ENCODE measurements around the gene ABCA9. TPM values are rescaled to one million over a fixed set of nuclear protein-coding genes. Genes with fewer than 3 reads are reported as not detected.
A peak's percentile ranks its signal among the peaks of the same experiment; 100 is the strongest.
"Not testable (repeated sequence)": the region's sequence is repeated elsewhere in the genome, so short reads cannot be mapped to it uniquely, and the experiment has no call there.

The ABCA9 gene
- total RNA-seq, 1 experiment from 2014 or later = 3.6 TPM

DNA sequence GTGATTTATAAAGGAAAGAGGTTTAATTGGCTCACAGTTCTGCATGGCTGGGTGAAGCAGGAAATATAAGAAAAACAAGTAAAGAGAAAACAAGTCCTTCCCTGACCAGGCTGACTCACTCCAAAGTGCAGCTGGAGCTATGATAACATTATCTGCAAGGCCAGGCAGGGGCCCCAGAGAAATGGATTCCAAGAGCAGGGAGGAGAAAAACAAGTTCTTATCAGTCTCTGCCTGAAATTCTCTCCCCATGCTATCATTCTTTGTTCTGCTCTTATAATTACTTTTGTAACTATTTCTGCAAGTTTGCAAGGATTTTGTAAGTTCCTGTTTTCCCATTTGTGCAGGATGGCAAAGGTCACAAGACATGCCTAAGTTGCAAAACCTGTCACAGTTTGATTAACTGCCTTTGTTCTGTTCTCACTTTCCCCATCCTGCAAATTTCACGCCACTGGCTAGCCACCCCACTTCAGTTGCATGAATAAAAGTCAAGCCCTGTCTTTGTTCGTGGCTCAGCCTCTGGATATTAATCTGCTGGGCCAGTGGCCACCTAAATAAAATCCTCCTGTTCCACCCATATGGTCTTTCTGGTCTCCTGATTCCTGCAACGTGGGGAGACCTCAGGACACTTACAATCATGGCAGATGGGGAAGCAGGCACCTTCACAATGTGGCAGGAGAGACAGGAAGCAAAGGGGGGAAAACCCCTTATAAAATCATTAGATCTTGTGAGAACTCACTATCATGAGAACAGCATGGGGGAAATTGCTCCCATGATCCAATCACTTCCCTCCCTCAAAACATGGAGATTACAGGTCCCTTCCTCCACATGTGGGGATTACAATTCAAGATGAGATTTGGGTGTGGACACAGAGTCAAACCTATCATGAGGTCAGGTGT, 13.1 kb downstream of the ABCA9 start:
- peak; percentile 50 for DNase-seq (ENCODE audit: low read depth, low spot score)
- in situ Hi-C loops (cut with HindIII; ENCODE audit: low pct_unique_long_range_greater_than_20kb, low sequenced_read_pairs) = no loop called here

DNA sequence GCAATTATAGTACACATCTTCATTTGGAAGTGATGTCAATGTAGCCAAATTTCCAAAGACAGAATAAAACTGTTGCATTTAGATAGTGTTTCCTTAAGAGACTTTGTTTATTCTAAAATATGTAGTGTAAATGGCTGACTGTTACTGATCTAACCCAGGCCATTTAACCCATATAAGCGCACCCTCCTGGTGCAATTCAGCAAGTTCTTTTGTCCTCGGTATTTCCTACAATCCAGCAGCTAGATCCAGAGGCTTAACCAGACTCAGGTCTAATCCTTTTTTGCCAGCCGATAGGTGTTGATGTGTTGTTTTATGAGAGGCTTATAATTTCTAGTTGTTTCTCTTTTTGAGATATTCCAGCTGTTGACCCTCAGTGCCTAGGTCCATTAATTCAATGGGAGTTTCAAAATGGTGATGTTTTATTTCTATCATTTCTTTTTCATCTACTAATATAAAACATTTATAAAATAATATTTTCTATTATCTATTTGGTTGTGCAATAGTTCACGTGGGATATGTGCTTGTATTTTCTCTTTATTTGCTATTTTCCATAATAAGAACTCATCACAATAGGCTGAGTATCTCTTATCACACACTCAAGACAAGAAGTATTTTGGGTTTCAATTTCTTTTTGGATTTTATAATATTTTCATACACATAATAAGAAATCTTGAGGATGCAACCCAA, 14.5 kb downstream of the ABCA9 start:
- no peak for DNase-seq (ENCODE audit: low read depth, low spot score)
- in situ Hi-C loops (cut with HindIII; ENCODE audit: low pct_unique_long_range_greater_than_20kb, low sequenced_read_pairs) = no loop called here

DNA sequence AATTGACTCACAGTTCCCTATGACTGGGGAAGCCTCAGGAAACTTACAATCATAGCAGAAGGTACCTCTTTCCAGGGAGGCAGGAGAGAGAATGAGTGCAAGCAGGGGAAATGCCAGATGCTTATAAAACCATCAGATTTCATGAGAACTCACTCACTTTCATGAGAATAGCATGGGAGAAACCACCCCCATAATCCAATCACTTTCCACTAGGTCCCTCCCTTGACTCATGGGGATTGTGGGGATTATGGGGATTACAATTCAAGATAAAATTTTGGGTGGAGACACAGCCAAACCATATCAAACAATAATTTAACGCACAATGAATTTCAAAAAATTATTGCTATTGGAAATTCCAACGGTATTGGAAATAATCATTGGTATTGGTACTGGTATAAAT, 15.1 kb downstream of the ABCA9 start:
- no peak for DNase-seq (ENCODE audit: low read depth, low spot score)
- in situ Hi-C loops (cut with HindIII; ENCODE audit: low pct_unique_long_range_greater_than_20kb, low sequenced_read_pairs) = no loop called here

DNA sequence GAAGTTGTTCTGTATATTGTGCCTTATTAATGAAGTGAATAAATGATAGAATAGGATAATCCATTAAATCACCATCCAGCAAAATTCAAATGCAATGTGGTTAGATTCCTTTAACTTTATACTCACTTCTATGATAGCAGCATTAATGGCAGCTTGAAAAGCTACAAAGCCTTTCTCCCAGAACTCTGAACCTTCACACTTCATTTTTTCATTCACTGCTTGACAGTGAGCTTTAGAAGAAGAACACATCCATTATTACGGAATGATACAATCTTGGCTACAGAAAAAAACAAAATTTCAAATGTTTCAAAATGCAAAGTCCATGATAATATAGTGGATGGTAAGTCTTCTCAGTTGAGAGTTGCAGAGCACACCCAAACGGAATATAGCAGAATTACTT, 16.4 kb downstream of the ABCA9 start:
- no peak for DNase-seq (ENCODE audit: low read depth, low spot score)
- in situ Hi-C loops (cut with HindIII; ENCODE audit: low pct_unique_long_range_greater_than_20kb, low sequenced_read_pairs) = no loop called here

DNA sequence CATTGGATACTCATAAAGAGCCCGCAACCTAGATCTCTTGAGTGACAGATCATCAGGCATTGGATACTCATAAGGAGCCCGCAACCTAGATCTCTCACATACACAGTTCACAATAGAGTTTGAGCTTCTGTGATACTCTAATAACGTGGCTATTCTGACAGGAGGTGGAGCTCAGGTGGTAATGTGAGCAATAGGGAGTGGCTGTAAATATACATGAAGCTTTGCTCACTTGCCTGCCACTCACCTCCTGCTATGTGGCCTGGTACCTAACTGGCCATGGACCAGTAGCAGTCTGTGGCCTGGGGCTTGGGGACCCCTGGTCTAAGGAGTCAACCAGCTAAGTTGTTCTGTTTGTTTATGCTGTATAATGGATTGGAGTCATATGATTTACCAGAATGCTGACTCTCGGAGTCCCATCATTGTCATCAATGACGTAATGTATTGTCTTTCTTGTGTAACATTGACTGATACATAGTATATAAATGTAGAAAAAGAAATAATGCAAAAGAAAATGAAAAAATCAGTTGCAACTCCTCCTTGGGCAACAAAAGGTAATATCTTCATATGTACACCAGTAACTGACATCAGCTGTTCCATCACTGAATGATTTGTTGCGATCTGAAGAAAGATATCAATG, 17.5 kb downstream of the ABCA9 start:
- in situ Hi-C loops (cut with HindIII; ENCODE audit: low pct_unique_long_range_greater_than_20kb, low sequenced_read_pairs) = no loop called here
- DNase-seq (ENCODE audit: low read depth, low spot score) = no peak

DNA sequence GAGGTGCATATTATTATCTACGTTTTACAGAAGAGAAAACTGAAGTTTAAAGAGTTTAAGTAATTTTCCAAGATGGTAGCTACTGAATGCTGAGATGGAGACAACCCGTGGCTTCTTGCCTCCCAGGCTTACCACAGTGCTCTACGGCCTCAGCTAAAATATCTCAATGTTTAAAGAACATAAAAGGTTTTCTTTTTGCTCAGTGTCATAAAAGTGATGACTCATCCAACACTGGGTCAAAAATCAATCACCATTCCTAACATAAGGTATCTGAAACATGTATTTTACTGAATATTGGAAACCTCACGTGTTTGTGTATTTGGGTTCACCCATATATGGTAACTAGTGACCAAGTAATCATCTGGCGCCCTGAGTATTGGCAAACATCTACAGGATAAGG, 18.4 kb downstream of the ABCA9 start:
- in situ Hi-C loops (cut with HindIII; ENCODE audit: low pct_unique_long_range_greater_than_20kb, low sequenced_read_pairs) = no loop called here
- peak; percentile 22 for DNase-seq (ENCODE audit: low read depth, low spot score)

DNA sequence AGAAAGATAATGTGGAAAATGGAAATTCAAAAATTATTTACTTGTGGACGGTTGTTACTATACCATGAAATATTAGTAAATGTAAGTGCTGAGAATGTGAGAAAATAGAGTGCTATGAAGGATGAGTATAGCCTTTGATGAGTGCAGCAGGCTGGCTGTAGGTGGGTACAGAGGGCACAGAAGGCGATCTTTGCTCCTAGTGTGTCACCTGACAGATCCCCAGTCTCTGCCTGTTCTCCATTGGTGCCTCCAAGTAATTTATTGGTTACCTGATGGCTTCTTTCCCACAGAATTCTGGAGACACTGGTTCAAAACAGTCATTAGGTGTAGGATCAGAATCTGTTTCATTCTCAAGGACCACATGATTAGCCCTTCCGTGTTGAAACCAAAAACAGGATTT, 28.9 kb downstream of the ABCA9 start:
- no peak for DNase-seq (ENCODE audit: low read depth, low spot score)
- in situ Hi-C loops (cut with HindIII; ENCODE audit: low pct_unique_long_range_greater_than_20kb, low sequenced_read_pairs) = no loop called here

DNA sequence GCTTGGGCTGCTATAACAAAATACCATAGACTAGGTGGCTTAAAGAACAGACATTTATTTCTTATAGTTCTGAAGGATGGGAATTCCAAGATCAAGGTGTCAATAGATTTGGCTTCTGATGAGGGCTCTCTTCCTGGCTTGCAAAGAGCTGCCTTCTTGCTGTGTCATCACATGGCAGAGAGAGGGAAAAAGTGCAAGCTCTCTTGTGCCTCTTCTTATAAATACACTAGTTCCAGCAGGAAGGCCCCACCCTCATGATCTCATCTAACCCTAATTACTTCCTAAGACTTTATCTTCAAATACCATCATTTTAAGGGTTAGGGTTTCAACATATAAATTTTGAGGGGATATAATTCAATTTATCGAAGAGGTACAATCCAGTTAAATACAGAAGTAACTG, 30.6 kb downstream of the ABCA9 start:
- in situ Hi-C loops (cut with HindIII; ENCODE audit: low pct_unique_long_range_greater_than_20kb, low sequenced_read_pairs) = no loop called here

DNA sequence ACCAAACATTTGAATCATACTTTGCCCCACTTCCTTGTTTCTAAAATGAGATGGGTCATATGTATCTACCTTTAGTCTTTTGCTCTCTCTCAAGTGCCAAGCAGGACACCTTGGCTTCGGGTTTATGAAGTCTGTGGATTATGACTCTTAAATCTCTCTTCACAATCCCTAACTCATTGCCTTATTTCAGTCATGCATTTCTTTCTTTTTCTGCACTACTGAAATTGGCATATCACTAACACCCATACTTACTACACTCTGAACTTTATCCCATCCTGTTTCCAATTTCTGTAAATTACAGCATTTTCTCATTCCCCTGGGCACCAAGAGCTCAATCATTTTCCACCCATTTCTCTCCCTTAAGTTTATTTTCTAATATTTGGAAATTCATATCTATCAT, 42.0 kb downstream of the ABCA9 start:
- in situ Hi-C loops (cut with HindIII; ENCODE audit: low pct_unique_long_range_greater_than_20kb, low sequenced_read_pairs) = no loop called here
- no peak for DNase-seq (ENCODE audit: low read depth, low spot score)

More for the DNA sequence above, 30.6 kb downstream of the ABCA9 start:
- no peak for DNase-seq (ENCODE audit: low read depth, low spot score)

DNA sequence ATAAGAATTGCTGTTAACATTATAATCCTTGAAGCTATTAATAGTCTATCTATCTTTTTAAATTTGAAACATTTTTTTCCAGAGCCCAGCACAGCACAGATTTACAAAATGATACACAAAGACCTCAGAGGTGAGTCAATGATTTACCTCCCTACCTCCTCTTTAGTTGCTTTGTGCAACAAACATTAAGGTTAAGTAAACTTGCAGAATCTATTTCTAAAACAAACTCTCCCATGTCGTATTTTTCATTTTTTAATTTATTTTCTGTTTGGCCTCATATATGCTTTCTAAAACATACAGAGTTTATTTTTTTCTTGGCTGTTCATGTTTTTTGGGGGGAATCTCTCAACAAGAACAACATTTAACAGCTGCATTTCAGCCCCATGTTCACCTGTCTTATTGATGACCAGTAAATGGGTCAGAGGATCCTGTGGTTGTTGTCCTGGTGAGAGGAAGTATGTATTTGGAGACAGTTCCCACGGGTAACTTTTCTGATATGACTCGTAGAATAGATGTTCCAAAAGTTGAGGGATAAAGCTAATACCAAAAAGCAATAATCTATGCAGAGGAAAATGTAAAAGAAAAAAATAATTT, 42.6 kb downstream of the ABCA9 start:
- in situ Hi-C loops (cut with HindIII; ENCODE audit: low pct_unique_long_range_greater_than_20kb, low sequenced_read_pairs) = no loop called here
- no peak for DNase-seq (ENCODE audit: low read depth, low spot score)

DNA sequence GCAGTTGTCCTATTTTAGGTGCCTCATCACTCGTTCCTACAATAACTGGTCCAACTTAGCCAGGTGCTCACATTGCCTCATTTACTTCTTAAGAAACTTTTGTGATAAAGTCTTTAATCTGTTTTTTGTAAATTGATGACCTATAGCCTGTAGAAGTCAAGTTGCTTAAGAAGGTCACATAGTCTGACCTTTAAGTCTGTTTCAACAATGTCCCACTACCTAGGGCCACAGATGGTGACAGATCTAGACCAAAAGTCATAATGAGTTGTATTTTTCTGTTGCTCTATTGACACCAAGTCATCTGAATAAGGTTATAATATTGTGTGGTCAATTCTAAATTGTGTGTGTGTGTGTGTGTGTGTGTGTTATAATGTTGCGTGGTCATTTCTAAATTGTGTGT, 45.1 kb downstream of the ABCA9 start:
- in situ Hi-C loops (cut with HindIII; ENCODE audit: low pct_unique_long_range_greater_than_20kb, low sequenced_read_pairs) = no loop called here
- no peak for DNase-seq (ENCODE audit: low read depth, low spot score)

DNA sequence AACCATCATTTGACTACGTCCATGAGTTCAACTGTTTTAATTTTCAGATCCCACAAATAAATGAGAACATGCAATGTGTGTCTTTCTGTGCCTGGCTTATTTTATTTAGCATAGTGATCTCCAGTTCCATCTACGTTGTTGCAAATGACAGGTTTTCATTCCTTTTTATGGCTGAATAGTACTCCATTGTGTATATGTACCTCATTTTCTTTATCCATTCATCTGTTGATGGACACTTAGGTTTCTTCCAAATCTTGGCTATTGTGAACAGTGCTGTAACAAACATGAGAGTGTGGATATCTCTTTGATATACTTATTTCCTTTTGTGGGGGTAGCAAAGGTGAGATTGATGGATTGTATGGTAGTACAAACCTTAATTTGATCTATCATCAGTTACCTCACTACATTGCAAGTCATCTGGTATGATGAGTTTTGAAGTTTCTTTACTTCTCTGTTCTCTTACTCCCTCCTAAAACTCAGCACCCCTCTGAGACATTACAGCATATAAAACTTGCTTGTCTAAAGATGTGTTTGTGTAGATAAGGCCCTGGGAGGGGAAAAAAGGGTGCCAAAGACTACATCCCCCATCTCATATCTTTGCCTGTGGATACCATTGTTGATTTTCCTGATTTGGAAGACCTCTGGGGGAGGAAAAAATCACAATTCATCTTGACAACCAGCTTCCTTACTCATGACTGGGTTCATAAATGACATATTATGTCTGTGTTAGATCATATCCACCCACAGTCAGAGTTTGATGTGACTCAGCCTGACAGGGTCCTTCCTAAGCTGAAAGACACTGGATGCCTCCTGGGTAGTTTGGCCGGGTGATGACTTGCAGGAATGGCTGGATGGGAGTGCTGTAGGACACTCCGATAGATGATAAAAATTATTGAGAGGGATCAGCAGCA, 47.6 kb downstream of the ABCA9 start:
- in situ Hi-C loops (cut with HindIII; ENCODE audit: low pct_unique_long_range_greater_than_20kb, low sequenced_read_pairs) = no loop called here
- no peak for DNase-seq (ENCODE audit: low read depth, low spot score)

DNA sequence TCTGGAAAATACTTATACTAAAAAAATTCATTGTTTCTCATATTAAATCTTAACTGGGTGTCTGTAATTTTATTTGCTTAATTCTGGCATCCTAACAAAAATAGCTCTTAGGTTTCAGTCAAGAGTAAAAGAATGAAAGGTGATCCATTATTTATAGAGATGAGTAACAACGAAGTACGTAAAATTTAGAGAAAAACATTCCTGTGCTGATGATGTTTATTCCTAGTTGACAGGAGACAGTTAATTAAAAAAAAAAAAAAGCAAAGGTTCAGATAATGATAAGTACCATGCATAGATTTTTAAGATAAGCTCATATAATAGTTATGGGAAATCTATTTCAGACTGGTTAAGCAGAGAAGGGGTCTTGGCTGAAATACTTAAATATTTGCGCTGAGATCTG, 50.8 kb downstream of the ABCA9 start:
- no peak for DNase-seq (ENCODE audit: low read depth, low spot score)
- in situ Hi-C loops (cut with HindIII; ENCODE audit: low pct_unique_long_range_greater_than_20kb, low sequenced_read_pairs) = no loop called here

DNA sequence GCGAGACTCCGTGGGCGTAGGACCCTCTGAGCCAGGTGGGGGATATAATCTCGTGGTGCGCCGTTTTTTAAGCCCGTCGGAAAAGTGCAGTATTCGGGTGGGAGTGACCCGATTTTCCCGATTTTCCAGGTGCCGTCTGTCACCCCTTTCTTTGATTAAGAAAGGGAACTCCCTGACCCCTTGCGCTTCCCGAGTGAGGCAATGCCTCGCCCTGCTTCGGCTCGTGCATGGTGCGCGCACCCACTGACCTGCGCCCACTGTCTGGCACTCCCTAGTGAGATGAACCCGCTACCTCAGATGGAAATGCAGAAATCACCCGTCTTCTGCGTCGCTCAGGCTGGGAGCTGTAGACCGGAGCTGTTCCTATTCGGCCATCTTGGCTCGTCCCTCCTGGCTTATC, 56.0 kb downstream of the ABCA9 start:
- DNase-seq (ENCODE audit: low read depth, low spot score); in situ Hi-C loops (cut with HindIII; ENCODE audit: low pct_unique_long_range_greater_than_20kb, low sequenced_read_pairs): not testable (repeated sequence)

DNA sequence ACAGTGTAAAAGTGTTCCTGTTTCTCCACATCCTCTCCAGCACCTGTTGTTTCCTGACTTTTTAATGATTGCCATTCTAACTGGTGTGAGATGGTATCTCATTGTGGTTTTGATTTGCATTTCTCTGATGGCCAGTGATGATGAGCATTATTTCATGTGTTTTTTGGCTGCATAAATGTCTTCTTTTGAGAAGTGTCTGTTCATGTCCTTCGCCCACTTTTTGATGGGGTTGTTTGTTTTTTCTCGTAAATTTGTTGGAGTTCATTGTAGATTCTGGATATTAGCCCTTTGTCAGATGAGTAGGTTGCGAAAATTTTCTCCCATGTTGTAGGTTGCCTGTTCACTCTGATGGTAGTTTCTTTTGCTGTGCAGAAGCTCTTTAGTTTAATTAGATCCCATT, 61.0 kb downstream of the ABCA9 start:
- in situ Hi-C loops (cut with HindIII; ENCODE audit: low pct_unique_long_range_greater_than_20kb, low sequenced_read_pairs); DNase-seq (ENCODE audit: low read depth, low spot score): not testable (repeated sequence)

DNA sequence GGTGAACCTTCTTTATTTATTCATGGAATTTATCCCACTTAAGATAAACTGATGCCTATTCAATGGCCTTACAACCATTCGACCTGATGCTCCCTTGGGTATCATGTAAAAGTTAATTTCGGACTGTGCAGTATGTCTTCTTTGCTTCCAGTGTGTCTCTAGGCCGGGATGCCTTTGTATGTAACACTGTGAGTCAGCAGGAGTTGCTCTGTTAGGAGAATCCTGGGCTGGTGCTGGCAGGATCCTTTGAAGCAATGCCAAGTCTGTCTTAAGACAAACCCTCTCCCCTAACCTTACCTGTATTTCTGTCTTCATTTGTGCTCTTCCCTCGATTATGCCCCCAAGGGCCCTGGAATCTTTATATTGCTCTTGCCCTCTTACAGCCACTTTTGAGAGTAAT, 67.6 kb downstream of the ABCA9 start:
- DNase-seq (ENCODE audit: low read depth, low spot score) = no peak
- in situ Hi-C loops (cut with HindIII; ENCODE audit: low pct_unique_long_range_greater_than_20kb, low sequenced_read_pairs) = no loop called here

DNA sequence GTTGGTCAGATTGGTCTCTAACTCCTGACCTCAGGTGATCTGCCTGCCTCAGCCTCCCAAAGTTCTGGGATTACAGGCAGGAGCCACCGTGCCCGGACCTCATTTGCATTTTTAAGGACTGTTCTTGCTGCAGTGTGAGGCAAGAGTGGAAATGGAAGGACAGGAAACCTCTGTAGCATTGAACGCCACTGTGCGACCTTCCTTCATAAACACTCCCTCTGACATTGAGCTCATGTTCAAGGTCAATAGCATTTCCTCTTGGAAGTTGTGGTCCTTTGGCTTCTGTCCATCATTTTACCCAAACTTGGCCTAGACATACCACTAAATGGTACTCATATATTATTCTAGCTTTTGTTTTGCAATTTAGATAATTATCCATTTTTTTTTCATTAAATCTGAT, 72.8 kb downstream of the ABCA9 start:
- in situ Hi-C loops (cut with HindIII; ENCODE audit: low pct_unique_long_range_greater_than_20kb, low sequenced_read_pairs) = no loop called here
- no peak for DNase-seq (ENCODE audit: low read depth, low spot score)

All from SK-MEL-5 (cell line).